ENCODE data around the gene CBX7. TPM values are rescaled to one million over a fixed set of nuclear protein-coding genes. Genes with fewer than 3 reads are reported as not detected.

CBX7 gene
- total RNA-seq, 2 experiments from 2014 or later = 11.9 to 19.6 TPM

DNA sequence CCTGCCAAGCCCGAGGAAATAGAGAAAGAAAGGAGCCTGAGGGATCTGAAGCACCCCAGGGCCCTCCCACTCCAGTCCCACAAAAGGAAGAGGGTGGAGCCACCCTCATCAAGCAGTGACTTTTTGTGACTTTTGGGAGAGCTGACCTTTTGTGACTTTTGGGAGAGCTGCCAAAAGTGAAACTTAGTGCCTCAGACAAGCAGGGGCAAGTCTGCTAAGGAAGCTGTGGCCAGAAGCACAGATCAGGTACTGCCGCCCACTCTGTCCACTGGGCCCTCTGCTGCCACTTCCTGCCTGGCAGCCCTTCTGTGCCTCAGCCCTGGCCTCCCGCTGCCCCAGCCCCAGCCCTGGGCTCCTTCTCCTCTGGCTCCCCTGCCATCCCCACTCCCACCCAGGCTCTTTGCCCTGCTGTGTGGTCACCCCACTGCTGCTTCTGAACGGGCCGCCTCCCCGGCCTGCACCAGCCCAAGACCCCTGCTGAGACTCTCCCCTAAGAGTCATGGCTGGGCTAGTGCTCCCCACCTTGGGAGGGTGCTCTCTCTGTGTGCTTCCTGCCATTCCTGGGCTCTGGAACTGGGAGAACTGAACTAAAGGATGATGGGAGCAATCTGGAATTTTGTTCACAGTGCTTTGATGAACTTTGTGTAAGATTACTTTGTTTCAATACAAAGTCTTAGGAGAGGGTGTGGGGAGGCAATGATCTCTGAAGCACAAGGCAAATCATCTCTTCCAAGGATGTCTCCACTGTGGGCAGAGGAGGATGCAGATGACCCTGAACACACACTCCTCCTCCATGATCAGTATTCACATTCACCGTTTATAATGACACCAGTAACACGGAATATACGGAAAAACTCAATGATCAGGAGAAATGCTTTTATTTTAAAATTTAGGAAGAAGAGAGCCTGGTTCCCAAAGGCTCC is 55.1 kb downstream of the CBX7 start, which contains the start of gene APOBEC3H:
TSS of gene APOBEC3H (plus strand) at position 147 of the 923 bp plus-strand sequence. CDS start 3,035 bp downstream, outside the sequence.
- Histone ChIP-seq H2AFZ (ENCODE audit: low read length) (peak within 1 kb of the TSS; percentile 73), H3K4me1 (ENCODE audit: insufficient read depth, low read length, poor library complexity, severe bottlenecking) (peaks cover 46% of the 10 kb centered on the region), H3K9me3 (ENCODE audit: low read length) (no peaks in the 10 kb centered on the region), H3K9me2 (ENCODE audit: insufficient read depth, low read length) (no peaks in the 10 kb centered on the region), H3K79me2 (ENCODE audit: insufficient read depth, low read depth, low read length) (no peaks in the 10 kb centered on the region), H3K27ac (ENCODE audit: low read depth, low read length, poor library complexity, severe bottlenecking) (no peak within 1 kb of the TSS), H4K20me1 (ENCODE audit: insufficient read depth, low read length) (no peaks in the 10 kb centered on the region), H3K36me3 (ENCODE audit: insufficient read depth, low read length) (no peaks in the 10 kb centered on the region), H3K4me2 (ENCODE audit: low read length) (peak within 1 kb of the TSS; percentile 21), H3K4me3 (ENCODE audit: low read depth, low read length, poor library complexity, severe bottlenecking) (no peak within 1 kb of the TSS)
- ChIA-PET POLR2A (interaction anchor here (0.7 kb wide), 1 partner anchor 92 kb away, joined by 3 read pairs; no protein-coding TSS in a partner anchor), CTCF (ENCODE audit: unreplicated experiment) (no interaction called here)
- no peak for TF ChIP-seq CTCF (conservative IDR thresholded peaks at IDR 0.05; ENCODE audit: low read length)
- TF ChIP-seq EZH2phosphoT487 (IDR thresholded peaks at IDR 0.05; ENCODE audit: borderline replicate concordance, low read depth, low read length) = no peak
- intact Hi-C loops (cut with micrococcal nuclease; ENCODE audit: unreplicated experiment) = no loop called here
- no peak for DNase-seq (ENCODE audit: low spot score)
- no TSS peak for BruUV-seq (replicated peaks)

DNA sequence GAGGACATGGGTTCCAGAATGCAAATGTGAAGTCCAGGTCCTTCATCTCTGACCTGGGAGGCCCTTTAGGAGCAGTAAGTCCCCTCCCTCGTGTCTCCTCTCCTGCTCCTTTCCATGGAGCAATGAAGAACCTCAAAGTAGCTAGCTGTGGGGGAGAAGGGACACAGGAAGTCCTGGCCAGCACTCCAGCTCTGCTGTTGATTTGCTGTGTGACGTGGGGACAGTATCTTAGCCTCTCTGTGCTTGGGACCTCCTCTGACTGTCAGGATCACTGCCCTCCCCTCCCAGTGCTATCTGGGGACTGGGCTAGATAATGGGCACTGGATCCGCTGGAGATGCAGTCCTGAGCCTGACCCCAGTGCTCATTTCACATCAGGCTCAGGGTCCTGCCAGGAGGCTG is 56.5 kb downstream of the CBX7 start:
- Histone ChIP-seq H3K36me3 (ENCODE audit: insufficient read depth, low read length) (no peaks in the 10 kb centered on the region), H2AFZ (ENCODE audit: low read length) (no peak overlapping the region), H3K27ac (ENCODE audit: low read depth, low read length, poor library complexity, severe bottlenecking) (no peak overlapping the region), H3K9me2 (ENCODE audit: insufficient read depth, low read length) (no peaks in the 10 kb centered on the region), H3K4me3 (ENCODE audit: low read depth, low read length, poor library complexity, severe bottlenecking) (no peak overlapping the region), H3K9me3 (ENCODE audit: low read length) (no peaks in the 10 kb centered on the region), H4K20me1 (ENCODE audit: insufficient read depth, low read length) (no peaks in the 10 kb centered on the region), H3K79me2 (ENCODE audit: insufficient read depth, low read depth, low read length) (no peaks in the 10 kb centered on the region), H3K4me1 (ENCODE audit: insufficient read depth, low read length, poor library complexity, severe bottlenecking) (peaks cover 46% of the 10 kb centered on the region), H3K4me2 (ENCODE audit: low read length) (no peak overlapping the region)
- TF ChIP-seq CTCF (conservative IDR thresholded peaks at IDR 0.05; ENCODE audit: low read length) = no peak
- no peak for TF ChIP-seq EZH2phosphoT487 (IDR thresholded peaks at IDR 0.05; ENCODE audit: borderline replicate concordance, low read depth, low read length)
- ChIA-PET POLR2A (no interaction called here), CTCF (ENCODE audit: unreplicated experiment) (no interaction called here)
- no TSS peak for BruUV-seq (replicated peaks)
- no peak for DNase-seq (ENCODE audit: low spot score)
- intact Hi-C loops (cut with micrococcal nuclease; ENCODE audit: unreplicated experiment) = no loop called here

All from OCI-LY7 (cell line).